ENCODE data around the gene IPO9.

GRCh38 chr1:201906336-201906735 is 77.4 kb downstream of the IPO9 start:
- TF ChIP-seq, protein P1, sequence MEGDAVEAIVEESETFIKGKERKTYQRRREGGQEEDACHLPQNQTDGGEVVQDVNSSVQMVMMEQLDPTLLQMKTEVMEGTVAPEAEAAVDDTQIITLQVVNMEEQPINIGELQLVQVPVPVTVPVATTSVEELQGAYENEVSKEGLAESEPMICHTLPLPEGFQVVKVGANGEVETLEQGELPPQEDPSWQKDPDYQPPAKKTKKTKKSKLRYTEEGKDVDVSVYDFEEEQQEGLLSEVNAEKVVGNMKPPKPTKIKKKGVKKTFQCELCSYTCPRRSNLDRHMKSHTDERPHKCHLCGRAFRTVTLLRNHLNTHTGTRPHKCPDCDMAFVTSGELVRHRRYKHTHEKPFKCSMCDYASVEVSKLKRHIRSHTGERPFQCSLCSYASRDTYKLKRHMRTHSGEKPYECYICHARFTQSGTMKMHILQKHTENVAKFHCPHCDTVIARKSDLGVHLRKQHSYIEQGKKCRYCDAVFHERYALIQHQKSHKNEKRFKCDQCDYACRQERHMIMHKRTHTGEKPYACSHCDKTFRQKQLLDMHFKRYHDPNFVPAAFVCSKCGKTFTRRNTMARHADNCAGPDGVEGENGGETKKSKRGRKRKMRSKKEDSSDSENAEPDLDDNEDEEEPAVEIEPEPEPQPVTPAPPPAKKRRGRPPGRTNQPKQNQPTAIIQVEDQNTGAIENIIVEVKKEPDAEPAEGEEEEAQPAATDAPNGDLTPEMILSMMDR (IDR thresholded peaks at IDR 0.05): no peak
- TF ChIP-seq POLR2A (IDR thresholded peaks at IDR 0.05): no peak
- no peak for TF ChIP-seq EP300 (IDR thresholded peaks at IDR 0.05; ENCODE audit: low read depth)
- no peak for TF ChIP-seq POLR2AphosphoS5 (IDR thresholded peaks at IDR 0.05)
